NOMO-1 treated with dmso at 0.1 percent for 144 hours (cell line): Measurements from ENCODE around the gene NOC3L.
A peak's percentile ranks its signal among the peaks of the same experiment; 100 is the strongest.
"Not testable (repeated sequence)": the region's sequence is repeated elsewhere in the genome, so short reads cannot be mapped to it uniquely, and the experiment has no call there.

Source experiments
- DNase-seq: peaks from one replicate; lab custom pipeline; 2025; ENCODE audit not compliant: unreplicated experiment; lab: John Stamatoyannopoulos, UW

NOC3L gene

GRCh38 chr10:94364482-94364881, 1.7 kb upstream of the NOC3L start:
- DNase-seq = no peak

- DNase-seq = no peak
Observed at GRCh38 chr10:94363251-94363565, 469 bp upstream of the NOC3L start.

- DNase-seq = no peak
Observed at GRCh38 chr10:94361171-94361794, 1.5 kb downstream of the NOC3L start.

GRCh38 chr10:94358480-94358879, 4.3 kb downstream of the NOC3L start:
- DNase-seq = no peak

GRCh38 chr10:94357193-94357592, 5.5 kb downstream of the NOC3L start:
- DNase-seq = no peak

- DNase-seq = no peak
Observed at GRCh38 chr10:94355841-94356240, 6.9 kb downstream of the NOC3L start.

GRCh38 chr10:94353336-94353735, 9.4 kb downstream of the NOC3L start:
- no peak for DNase-seq

GRCh38 chr10:94351089-94351488, 11.7 kb downstream of the NOC3L start:
- DNase-seq = no peak

GRCh38 chr10:94350500-94350899, 12.2 kb downstream of the NOC3L start:
- not testable (repeated sequence) for DNase-seq

GRCh38 chr10:94349327-94349726, 13.4 kb downstream of the NOC3L start:
- DNase-seq = no peak

- DNase-seq = peak; percentile 13
Observed at GRCh38 chr10:94344522-94345122, 18.1 kb downstream of the NOC3L start.

- DNase-seq = no peak
Observed at GRCh38 chr10:94343151-94343550, 19.6 kb downstream of the NOC3L start.

GRCh38 chr10:94334857-94335256, 27.9 kb downstream of the NOC3L start:
- no peak for DNase-seq

- DNase-seq = no peak
Observed at GRCh38 chr10:94333051-94333450, 29.7 kb downstream of the NOC3L start.

GRCh38 chr10:94328613-94329012, 34.1 kb downstream of the NOC3L start:
- DNase-seq = no peak

- no peak for DNase-seq
Observed at GRCh38 chr10:94327649-94328048, 35.1 kb downstream of the NOC3L start.

GRCh38 chr10:94324609-94325233, 38.0 kb downstream of the NOC3L start:
- no peak for DNase-seq

GRCh38 chr10:94320285-94320914, 42.3 kb downstream of the NOC3L start:
- no peak for DNase-seq

- DNase-seq = no peak
Observed at GRCh38 chr10:94316560-94316959, 46.2 kb downstream of the NOC3L start.

GRCh38 chr10:94315975-94316464, 46.7 kb downstream of the NOC3L start:
- DNase-seq = no peak

GRCh38 chr10:94315024-94315451, 47.7 kb downstream of the NOC3L start:
- DNase-seq = no peak

GRCh38 chr10:94310369-94310768, 52.4 kb downstream of the NOC3L start:
- no peak for DNase-seq
